Bronchial epithelial cell (primary cell): Measurements from ENCODE around the gene TEX264. TPM values are rescaled to one million over a fixed set of nuclear protein-coding genes. Genes with fewer than 3 reads are reported as not detected.

Source experiments
- DNase-seq: peaks from one replicate; pipeline ENCODE4 v3.0.0-alpha.2; 2010; ENCODE audit warnings: low read depth
- FAIRE-seq: peaks from 2 replicates; lab custom pipeline; 2011; peaks lifted over from hg19 to GRCh38; lab: Jason Lieb, UNC
- H3K27me3 ChIP-seq: 2 replicates; pipeline ENCODE4 v1.5.1; 2011; ENCODE audit warnings: low read length; ENCODE audit not compliant: control insufficient read depth, insufficient read depth
- H3K36me3 ChIP-seq: 2 replicates; pipeline ENCODE4 v1.5.1; 2011; ENCODE audit warnings: low read length; ENCODE audit not compliant: control insufficient read depth, insufficient read depth
- H3K4me3 ChIP-seq: 2 replicates; pipeline ENCODE4 v1.5.1; 2011; ENCODE audit warnings: mild to moderate bottlenecking, low read depth, low read length, control low read depth
- CTCF ChIP-seq: IDR thresholded peaks from 2 replicates; pipeline ENCODE4 v1.5.1; 2011; ENCODE audit warnings: mild to moderate bottlenecking, moderate library complexity, low read length, control low read depth, inconsistent platforms; ENCODE audit not compliant: insufficient read depth, severe bottlenecking
- total RNA-seq: library from RNA; depleted of rRNA; stranded (reverse); fragments of >200 nt; gene quantifications from 2 replicates; pipeline ENCODE4 v1.2.1, GENCODE V29; 2014

The TEX264 gene
- total RNA-seq, 1 donor from 2014 or later, result 52.9 TPM

- DNase-seq, result no peak
- Histone ChIP-seq H3K4me3 (no peak overlapping the region), H3K36me3 (peaks cover 8% of the 10 kb centered on the region), H3K27me3 (no peaks in the 10 kb centered on the region)
- no peak for FAIRE-seq
- TF ChIP-seq CTCF, result no peak
These were observed 8.6 kb upstream of the TEX264 start for GRCh38 chr3:51662456-51662855.

GRCh38 chr3:51668756-51669155, 2.3 kb upstream of the TEX264 start:
- H3K27me3 ChIP-seq, result no peaks in the 10 kb centered on the region
- H3K4me3 ChIP-seq, result no peak overlapping the region
- FAIRE-seq, result no peak
- DNase-seq, result no peak
- TF ChIP-seq CTCF, result no peak
- H3K36me3 ChIP-seq, result no peaks in the 10 kb centered on the region

GRCh38 chr3:51669241-51670052, 1.6 kb upstream of the TEX264 start:
- FAIRE-seq (peak; percentile 89), DNase-seq (peak; percentile 86)
- Histone ChIP-seq H3K4me3 (no peak overlapping the region), H3K36me3 (no peaks in the 10 kb centered on the region), H3K27me3 (no peaks in the 10 kb centered on the region)
- peak; percentile 99 for TF ChIP-seq CTCF

GRCh38 chr3:51670053-51670822, 814 bp upstream of the TEX264 start:
- Histone ChIP-seq H3K36me3 (no peaks in the 10 kb centered on the region), H3K4me3 (peak overlapping the region; percentile 68), H3K27me3 (no peaks in the 10 kb centered on the region)
- FAIRE-seq (no peak), DNase-seq (peak; percentile 34)
- no peak for TF ChIP-seq CTCF

- DNase-seq, result peak; percentile 35
- Histone ChIP-seq H3K4me3 (peak overlapping the region; percentile 68), H3K36me3 (no peaks in the 10 kb centered on the region), H3K27me3 (no peaks in the 10 kb centered on the region)
- no peak for FAIRE-seq
- TF ChIP-seq CTCF, result no peak
These were observed 853 bp downstream of the TEX264 start for GRCh38 chr3:51671734-51672475.
